ENCODE results near the gene MIDN. TPM values are rescaled to one million over a fixed set of nuclear protein-coding genes. Genes with fewer than 3 reads are reported as not detected.
A peak's percentile ranks its signal among the peaks of the same experiment; 100 is the strongest.

The MIDN gene
- polyA plus RNA-seq, 2 of the 4 experiments (the other 2 are of a cell fraction): 9.1 to 31.4 TPM

DNA sequence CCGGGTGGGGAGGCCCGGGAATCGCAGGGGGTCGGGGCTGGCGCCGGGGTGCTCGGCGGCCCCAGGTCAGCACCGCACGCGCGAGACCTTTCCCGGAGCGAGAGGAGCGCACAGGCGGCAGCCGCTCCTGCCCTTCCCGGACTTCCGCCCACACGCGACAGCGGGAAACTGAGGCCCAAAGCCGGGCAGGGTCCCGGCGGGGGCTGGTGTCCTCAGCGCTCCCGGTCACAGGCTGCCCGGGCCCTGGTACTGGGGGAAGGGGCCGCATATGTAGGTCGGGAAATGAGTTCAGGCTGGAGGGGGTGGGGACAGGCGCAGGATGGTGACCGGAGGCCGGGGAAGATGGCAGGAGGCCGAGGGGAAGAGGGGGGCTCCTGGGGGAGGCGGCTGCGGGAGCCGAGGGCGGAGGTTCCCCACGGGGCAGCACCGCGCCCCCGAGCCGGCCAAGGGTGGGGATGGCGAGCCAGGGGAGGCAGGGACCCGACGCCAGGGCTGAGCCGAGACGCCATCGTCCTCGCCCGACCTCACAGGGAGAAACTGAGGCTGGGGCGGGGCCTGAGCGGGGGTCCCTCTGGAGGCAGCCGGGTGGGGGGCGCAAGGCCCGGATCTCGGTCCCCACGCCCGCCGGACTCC lies 11.2 kb upstream of the MIDN start:
- TF ChIP-seq EHMT2 (IDR thresholded peaks at IDR 0.05; ENCODE audit: low read depth): no peak
- TF ChIP-seq MAFK (IDR thresholded peaks at IDR 0.05; ENCODE audit: partially characterized antibody): no peak
- no peak for TF ChIP-seq NR3C1 (IDR thresholded peaks at IDR 0.05)
- TF ChIP-seq EP300 (IDR thresholded peaks at IDR 0.05): no peak
- no peak for TF ChIP-seq CBX8 (IDR thresholded peaks at IDR 0.05)
- TF ChIP-seq, protein P1, sequence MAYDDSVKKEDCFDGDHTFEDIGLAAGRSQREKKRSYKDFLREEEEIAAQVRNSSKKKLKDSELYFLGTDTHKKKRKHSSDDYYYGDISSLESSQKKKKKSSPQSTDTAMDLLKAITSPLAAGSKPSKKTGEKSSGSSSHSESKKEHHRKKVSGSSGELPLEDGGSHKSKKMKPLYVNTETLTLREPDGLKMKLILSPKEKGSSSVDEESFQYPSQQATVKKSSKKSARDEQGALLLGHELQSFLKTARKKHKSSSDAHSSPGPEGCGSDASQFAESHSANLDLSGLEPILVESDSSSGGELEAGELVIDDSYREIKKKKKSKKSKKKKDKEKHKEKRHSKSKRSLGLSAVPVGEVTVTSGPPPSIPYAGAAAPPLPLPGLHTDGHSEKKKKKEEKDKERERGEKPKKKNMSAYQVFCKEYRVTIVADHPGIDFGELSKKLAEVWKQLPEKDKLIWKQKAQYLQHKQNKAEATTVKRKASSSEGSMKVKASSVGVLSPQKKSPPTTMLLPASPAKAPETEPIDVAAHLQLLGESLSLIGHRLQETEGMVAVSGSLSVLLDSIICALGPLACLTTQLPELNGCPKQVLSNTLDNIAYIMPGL (CRISPR knock-in tag; IDR thresholded peaks at IDR 0.05; ENCODE audit: borderline replicate concordance): no peak
- TF ChIP-seq ZNF302 (CRISPR knock-in tag; IDR thresholded peaks at IDR 0.05): no peak
- TF ChIP-seq, protein P2, sequence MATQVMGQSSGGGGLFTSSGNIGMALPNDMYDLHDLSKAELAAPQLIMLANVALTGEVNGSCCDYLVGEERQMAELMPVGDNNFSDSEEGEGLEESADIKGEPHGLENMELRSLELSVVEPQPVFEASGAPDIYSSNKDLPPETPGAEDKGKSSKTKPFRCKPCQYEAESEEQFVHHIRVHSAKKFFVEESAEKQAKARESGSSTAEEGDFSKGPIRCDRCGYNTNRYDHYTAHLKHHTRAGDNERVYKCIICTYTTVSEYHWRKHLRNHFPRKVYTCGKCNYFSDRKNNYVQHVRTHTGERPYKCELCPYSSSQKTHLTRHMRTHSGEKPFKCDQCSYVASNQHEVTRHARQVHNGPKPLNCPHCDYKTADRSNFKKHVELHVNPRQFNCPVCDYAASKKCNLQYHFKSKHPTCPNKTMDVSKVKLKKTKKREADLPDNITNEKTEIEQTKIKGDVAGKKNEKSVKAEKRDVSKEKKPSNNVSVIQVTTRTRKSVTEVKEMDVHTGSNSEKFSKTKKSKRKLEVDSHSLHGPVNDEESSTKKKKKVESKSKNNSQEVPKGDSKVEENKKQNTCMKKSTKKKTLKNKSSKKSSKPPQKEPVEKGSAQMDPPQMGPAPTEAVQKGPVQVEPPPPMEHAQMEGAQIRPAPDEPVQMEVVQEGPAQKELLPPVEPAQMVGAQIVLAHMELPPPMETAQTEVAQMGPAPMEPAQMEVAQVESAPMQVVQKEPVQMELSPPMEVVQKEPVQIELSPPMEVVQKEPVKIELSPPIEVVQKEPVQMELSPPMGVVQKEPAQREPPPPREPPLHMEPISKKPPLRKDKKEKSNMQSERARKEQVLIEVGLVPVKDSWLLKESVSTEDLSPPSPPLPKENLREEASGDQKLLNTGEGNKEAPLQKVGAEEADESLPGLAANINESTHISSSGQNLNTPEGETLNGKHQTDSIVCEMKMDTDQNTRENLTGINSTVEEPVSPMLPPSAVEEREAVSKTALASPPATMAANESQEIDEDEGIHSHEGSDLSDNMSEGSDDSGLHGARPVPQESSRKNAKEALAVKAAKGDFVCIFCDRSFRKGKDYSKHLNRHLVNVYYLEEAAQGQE (IDR thresholded peaks at IDR 0.05): no peak
- no peak for TF ChIP-seq RFX5 (IDR thresholded peaks at IDR 0.05)
- no peak for TF ChIP-seq ZFP36 (IDR thresholded peaks at IDR 0.05; ENCODE audit: borderline replicate concordance, partially characterized antibody)
- TF ChIP-seq FOXS1 (CRISPR knock-in tag; IDR thresholded peaks at IDR 0.05): no peak
- Histone ChIP-seq H3K4me3 (peak overlapping the region; percentile 63), H3K4me2 (peak overlapping the region; percentile 95), H3K27ac (peak overlapping the region; percentile 78 to 97), H3K9me3 (no peaks in the 10 kb centered on the region), H3K4me1 (peaks cover 30% of the 10 kb centered on the region)
- ChIA-PET POLR2A (no interaction called here), CTCF (interaction anchor here (1.3 kb wide), 1 partner anchor 15 kb away, joined by 7 read pairs; no protein-coding TSS in a partner anchor)
- DNase-seq (ENCODE audit: low read depth in 1 of 2, low spot score in 1 of 2) (no peak), FAIRE-seq (no peak), ATAC-seq (no peak)
- WGBS (ENCODE audit: missing lambda C conversion rate): no CpG with 5 or more reads among the region's 60 CpGs

DNA sequence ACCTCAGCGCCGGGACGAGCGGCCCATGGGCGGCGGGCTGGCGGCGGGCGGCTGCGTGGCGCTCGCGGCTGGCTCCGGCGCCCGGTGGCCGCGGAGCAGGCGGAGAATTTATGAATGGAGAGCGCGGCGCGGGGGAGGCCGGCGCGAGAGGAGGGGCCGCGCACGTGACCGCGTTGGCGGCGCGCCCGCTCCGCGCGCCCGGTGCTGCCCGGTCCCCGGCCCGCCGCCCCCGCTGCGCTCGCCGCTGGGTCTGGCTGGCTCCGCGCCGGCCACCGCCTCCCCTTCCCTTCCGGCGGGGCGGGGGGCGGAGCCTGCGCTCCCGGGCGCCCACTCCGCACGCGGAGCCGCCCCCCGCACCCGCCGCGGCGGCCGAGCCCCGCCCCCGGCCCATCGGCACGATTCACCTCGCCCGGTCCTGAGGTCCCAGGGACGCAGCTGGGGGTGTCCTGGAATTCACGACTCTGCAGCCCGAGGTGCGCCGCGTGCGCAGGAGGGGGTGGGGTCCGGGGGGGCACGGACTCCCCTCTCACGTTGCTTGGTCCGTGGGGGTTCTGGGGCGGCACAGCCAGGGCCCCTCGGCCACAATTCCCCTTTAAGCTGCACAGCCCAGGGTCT lies 10.5 kb upstream of the MIDN start, which contains the start of gene CBARP:
CBARP (minus strand) TSS at position 252 of the 615 bp plus-strand sequence. CDS start 1,905 bp downstream, outside the sequence.
- Histone ChIP-seq H3K4me2 (peak within 1 kb of the TSS; percentile 95), H3K4me1 (peaks cover 27% of the 10 kb centered on the region), H3K4me3 (peak within 1 kb of the TSS; percentile 63), H3K27ac (peak within 1 kb of the TSS; percentile 78 to 97), H3K9me3 (no peaks in the 10 kb centered on the region)
- WGBS (ENCODE audit: missing lambda C conversion rate): 10% methylated on average over 2 of the region's 87 CpGs
- ChIA-PET POLR2A (no interaction called here), CTCF (interaction anchor here (1.1 to 2.3 kb wide), 4 partner anchors 15 to 124 kb away, joined by 7 to 15 read pairs (median 10); no protein-coding TSS in a partner anchor)
- TF ChIP-seq KDM5A (IDR thresholded peaks at IDR 0.05): no peak
- TF ChIP-seq, protein P3, sequence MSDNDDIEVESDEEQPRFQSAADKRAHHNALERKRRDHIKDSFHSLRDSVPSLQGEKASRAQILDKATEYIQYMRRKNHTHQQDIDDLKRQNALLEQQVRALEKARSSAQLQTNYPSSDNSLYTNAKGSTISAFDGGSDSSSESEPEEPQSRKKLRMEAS (IDR thresholded peaks at IDR 0.05): 0 out of 2 replicates have a peak, but pooled peaks have one; percentile 15
- TF ChIP-seq, protein P4, sequence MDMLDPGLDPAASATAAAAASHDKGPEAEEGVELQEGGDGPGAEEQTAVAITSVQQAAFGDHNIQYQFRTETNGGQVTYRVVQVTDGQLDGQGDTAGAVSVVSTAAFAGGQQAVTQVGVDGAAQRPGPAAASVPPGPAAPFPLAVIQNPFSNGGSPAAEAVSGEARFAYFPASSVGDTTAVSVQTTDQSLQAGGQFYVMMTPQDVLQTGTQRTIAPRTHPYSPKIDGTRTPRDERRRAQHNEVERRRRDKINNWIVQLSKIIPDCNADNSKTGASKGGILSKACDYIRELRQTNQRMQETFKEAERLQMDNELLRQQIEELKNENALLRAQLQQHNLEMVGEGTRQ (IDR thresholded peaks at IDR 0.05): no peak
- TF ChIP-seq RNF2 (IDR thresholded peaks at IDR 0.05; ENCODE audit: borderline replicate concordance, low read depth): no peak
- DNase-seq (ENCODE audit: low read depth in 1 of 2, low spot score in 1 of 2) (no peak), FAIRE-seq (no peak), ATAC-seq (no peak)

All from A549 (cell line).